GM23338 (cell line): ENCODE results near the gene PCDHGB7.

Source experiments
- CREB1 ChIP-seq: fragments of 250-450 bp; sonication (Bioruptor Pico); IDR thresholded peaks from 2 replicates; pipeline ENCODE4 v1.5.0; 2020; ENCODE audit warnings: low read depth, mild to moderate bottlenecking, moderate library complexity
- EZH2 ChIP-seq: fragments of 200-600 bp; sonication (generic); IDR thresholded peaks from one replicate; pipeline ENCODE4 v1.8.0; 2017; ENCODE audit warnings: antibody characterized with exemption, mild to moderate bottlenecking, low read depth; ENCODE audit not compliant: unreplicated experiment
- EZH2phosphoT487 ChIP-seq: fragments of 200-600 bp; sonication (generic); IDR thresholded peaks from one replicate; pipeline ENCODE4 v1.8.1; 2018; ENCODE audit warnings: antibody characterized with exemption; ENCODE audit not compliant: unreplicated experiment
- POLR2AphosphoS5 ChIP-seq: IDR thresholded peaks from 2 replicates; pipeline ENCODE4 v1.6.1; 2016; ENCODE audit warnings: antibody characterized with exemption, low read depth
- ZNF114 ChIP-seq: fragments of 250-450 bp; sonication (Bioruptor Pico); IDR thresholded peaks from 2 replicates; pipeline ENCODE4 v1.5.0; 2020; ENCODE audit warnings: mild to moderate bottlenecking, moderate library complexity
- ZNF462 ChIP-seq: fragments of 250-450 bp; sonication (Bioruptor Pico); IDR thresholded peaks from 2 replicates; pipeline ENCODE4 v1.5.0; 2020; ENCODE audit warnings: mild to moderate bottlenecking, moderate library complexity
- TF ChIP-seq, protein P1 (sequence below), 2 experiments: fragments of 200-600 bp in 1 of 2; sonication (generic) in 1 of 2; conservative IDR thresholded peaks; 2 replicates each; pipeline versions ENCODE4 v1.5.1 to v1.6.1; 2016 to 2017; ENCODE audit warnings: antibody characterized with exemption in 2 of 2, low read depth in 2 of 2, mild to moderate bottlenecking in 2 of 2, moderate library complexity in 1 of 2
- TF ChIP-seq, protein P2 (sequence below): IDR thresholded peaks from one replicate; pipeline ENCODE4 v1.6.1; 2018; ENCODE audit warnings: antibody characterized with exemption; ENCODE audit not compliant: unreplicated experiment
- TF ChIP-seq, protein P3 (sequence below): IDR thresholded peaks from 2 replicates; pipeline ENCODE4 v1.6.1; 2016; ENCODE audit warnings: antibody characterized with exemption

- TF ChIP-seq, protein P1, sequence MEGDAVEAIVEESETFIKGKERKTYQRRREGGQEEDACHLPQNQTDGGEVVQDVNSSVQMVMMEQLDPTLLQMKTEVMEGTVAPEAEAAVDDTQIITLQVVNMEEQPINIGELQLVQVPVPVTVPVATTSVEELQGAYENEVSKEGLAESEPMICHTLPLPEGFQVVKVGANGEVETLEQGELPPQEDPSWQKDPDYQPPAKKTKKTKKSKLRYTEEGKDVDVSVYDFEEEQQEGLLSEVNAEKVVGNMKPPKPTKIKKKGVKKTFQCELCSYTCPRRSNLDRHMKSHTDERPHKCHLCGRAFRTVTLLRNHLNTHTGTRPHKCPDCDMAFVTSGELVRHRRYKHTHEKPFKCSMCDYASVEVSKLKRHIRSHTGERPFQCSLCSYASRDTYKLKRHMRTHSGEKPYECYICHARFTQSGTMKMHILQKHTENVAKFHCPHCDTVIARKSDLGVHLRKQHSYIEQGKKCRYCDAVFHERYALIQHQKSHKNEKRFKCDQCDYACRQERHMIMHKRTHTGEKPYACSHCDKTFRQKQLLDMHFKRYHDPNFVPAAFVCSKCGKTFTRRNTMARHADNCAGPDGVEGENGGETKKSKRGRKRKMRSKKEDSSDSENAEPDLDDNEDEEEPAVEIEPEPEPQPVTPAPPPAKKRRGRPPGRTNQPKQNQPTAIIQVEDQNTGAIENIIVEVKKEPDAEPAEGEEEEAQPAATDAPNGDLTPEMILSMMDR (conservative IDR thresholded peaks at IDR 0.05; ENCODE audit: low read depth in 2 of 2): peak; percentile 71 to 74
- TF ChIP-seq ZNF114: no peak
- no peak for TF ChIP-seq EZH2phosphoT487
- no peak for TF ChIP-seq POLR2AphosphoS5
- TF ChIP-seq, protein P2, sequence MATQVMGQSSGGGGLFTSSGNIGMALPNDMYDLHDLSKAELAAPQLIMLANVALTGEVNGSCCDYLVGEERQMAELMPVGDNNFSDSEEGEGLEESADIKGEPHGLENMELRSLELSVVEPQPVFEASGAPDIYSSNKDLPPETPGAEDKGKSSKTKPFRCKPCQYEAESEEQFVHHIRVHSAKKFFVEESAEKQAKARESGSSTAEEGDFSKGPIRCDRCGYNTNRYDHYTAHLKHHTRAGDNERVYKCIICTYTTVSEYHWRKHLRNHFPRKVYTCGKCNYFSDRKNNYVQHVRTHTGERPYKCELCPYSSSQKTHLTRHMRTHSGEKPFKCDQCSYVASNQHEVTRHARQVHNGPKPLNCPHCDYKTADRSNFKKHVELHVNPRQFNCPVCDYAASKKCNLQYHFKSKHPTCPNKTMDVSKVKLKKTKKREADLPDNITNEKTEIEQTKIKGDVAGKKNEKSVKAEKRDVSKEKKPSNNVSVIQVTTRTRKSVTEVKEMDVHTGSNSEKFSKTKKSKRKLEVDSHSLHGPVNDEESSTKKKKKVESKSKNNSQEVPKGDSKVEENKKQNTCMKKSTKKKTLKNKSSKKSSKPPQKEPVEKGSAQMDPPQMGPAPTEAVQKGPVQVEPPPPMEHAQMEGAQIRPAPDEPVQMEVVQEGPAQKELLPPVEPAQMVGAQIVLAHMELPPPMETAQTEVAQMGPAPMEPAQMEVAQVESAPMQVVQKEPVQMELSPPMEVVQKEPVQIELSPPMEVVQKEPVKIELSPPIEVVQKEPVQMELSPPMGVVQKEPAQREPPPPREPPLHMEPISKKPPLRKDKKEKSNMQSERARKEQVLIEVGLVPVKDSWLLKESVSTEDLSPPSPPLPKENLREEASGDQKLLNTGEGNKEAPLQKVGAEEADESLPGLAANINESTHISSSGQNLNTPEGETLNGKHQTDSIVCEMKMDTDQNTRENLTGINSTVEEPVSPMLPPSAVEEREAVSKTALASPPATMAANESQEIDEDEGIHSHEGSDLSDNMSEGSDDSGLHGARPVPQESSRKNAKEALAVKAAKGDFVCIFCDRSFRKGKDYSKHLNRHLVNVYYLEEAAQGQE: no peak
- TF ChIP-seq EZH2: no peak
- no peak for TF ChIP-seq ZNF462 (CRISPR knock-in tag)
- TF ChIP-seq CREB1: no peak
- TF ChIP-seq, protein P3, sequence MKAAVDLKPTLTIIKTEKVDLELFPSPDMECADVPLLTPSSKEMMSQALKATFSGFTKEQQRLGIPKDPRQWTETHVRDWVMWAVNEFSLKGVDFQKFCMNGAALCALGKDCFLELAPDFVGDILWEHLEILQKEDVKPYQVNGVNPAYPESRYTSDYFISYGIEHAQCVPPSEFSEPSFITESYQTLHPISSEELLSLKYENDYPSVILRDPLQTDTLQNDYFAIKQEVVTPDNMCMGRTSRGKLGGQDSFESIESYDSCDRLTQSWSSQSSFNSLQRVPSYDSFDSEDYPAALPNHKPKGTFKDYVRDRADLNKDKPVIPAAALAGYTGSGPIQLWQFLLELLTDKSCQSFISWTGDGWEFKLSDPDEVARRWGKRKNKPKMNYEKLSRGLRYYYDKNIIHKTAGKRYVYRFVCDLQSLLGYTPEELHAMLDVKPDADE: no peak
Observed at GRCh38 chr5:141412854-141413539, 4.5 kb upstream of the PCDHGB7 start, which contains the start of gene PCDHGA10.
